ENCODE data around the gene VPS11. TPM values are rescaled to one million over a fixed set of nuclear protein-coding genes. Genes with fewer than 3 reads are reported as not detected.
A peak's percentile ranks its signal among the peaks of the same experiment; 100 is the strongest.

The VPS11 gene
- total and polyA plus RNA-seq, 10 of the 15 experiments (the other 5 are each of a cell fraction or from before 2014, with no cell fraction given): 15.8 to 26.4 (median 24.5) TPM

DNA sequence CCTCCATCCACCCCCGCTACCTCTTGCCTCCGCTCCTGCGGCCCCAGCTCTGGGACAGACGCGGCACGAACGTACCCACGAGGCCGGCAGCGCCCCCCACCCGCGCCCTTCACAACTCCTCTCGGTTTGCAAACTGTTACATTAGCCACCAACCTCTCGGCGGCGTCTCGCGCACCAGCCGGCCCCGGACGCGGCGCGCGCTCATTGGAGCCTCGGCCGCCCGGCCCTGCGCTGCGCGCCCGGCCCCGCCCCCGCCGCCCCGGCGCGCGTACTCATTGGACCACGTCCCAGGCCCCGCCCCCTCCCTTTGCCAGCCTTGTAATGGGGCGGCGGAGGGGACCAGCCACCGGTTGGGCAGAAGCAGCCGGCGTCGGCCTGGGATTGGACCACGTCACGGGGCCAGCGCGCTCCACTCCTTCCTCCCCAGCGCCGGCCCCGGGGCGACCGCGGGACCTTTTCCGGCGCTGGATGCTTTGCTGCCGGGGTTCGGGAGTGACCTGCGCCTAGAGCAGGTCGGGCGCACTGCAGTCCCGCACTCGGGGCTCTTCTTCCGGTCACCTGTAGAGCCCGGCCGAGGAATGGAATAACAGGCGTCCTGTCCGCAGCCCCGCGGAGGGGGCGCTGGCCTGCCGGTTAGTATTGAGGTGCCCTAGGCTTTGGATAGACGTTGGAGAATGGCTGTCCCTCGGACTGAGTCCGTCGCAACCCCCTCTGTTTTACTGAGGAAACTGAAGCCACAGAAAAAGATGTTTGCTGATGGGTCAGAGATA lies 10.4 kb upstream of the VPS11 start, which contains the start of gene HYOU1 (continued):
- TF ChIP-seq, protein P1, sequence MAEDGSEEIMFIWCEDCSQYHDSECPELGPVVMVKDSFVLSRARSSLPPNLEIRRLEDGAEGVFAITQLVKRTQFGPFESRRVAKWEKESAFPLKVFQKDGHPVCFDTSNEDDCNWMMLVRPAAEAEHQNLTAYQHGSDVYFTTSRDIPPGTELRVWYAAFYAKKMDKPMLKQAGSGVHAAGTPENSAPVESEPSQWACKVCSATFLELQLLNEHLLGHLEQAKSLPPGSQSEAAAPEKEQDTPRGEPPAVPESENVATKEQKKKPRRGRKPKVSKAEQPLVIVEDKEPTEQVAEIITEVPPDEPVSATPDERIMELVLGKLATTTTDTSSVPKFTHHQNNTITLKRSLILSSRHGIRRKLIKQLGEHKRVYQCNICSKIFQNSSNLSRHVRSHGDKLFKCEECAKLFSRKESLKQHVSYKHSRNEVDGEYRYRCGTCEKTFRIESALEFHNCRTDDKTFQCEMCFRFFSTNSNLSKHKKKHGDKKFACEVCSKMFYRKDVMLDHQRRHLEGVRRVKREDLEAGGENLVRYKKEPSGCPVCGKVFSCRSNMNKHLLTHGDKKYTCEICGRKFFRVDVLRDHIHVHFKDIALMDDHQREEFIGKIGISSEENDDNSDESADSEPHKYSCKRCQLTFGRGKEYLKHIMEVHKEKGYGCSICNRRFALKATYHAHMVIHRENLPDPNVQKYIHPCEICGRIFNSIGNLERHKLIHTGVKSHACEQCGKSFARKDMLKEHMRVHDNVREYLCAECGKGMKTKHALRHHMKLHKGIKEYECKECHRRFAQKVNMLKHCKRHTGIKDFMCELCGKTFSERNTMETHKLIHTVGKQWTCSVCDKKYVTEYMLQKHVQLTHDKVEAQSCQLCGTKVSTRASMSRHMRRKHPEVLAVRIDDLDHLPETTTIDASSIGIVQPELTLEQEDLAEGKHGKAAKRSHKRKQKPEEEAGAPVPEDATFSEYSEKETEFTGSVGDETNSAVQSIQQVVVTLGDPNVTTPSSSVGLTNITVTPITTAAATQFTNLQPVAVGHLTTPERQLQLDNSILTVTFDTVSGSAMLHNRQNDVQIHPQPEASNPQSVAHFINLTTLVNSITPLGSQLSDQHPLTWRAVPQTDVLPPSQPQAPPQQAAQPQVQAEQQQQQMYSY (CRISPR knock-in tag; IDR thresholded peaks at IDR 0.05): no peak
- TF ChIP-seq HDAC2 (IDR thresholded peaks at IDR 0.05) (no peak), HDGF (IDR thresholded peaks at IDR 0.05) (peak; percentile 85; the same call in 1 of the 2 replicates), RUNX3 (IDR thresholded peaks at IDR 0.05; ENCODE audit: low read length) (peak; percentile 43; the same call in 1 of the 2 replicates), JUND (IDR thresholded peaks at IDR 0.05; ENCODE audit: low read depth, low read length) (no peak), NR2F1 (conservative IDR thresholded peaks at IDR 0.05) (peak; percentile 78), TCF3 (IDR thresholded peaks at IDR 0.05; ENCODE audit: borderline replicate concordance, insufficient read depth, low read depth, low read length) (peak; percentile 66; the same call in 1 of the 2 replicates), RCOR1 (conservative IDR thresholded peaks at IDR 0.05; ENCODE audit: low read depth, low read length) (no peak), POLR2AphosphoS5 (IDR thresholded peaks at IDR 0.05; ENCODE audit: low read length) (peak; percentile 85), GABPA (IDR thresholded peaks at IDR 0.05; ENCODE audit: low read depth) (no peak), MYB (IDR thresholded peaks at IDR 0.05; ENCODE audit: borderline replicate concordance, low read depth, low read length) (no peak), LARP7 (IDR thresholded peaks at IDR 0.05) (no peak; the same call in 1 of the 2 replicates), STAT1 (conservative IDR thresholded peaks at IDR 0.05) (no peak), TARDBP (IDR thresholded peaks at IDR 0.05; ENCODE audit: borderline replicate concordance) (no peak), CREB1 (IDR thresholded peaks at IDR 0.05; ENCODE audit: low read depth) (peak; percentile 85), ZNF384 (IDR thresholded peaks at IDR 0.05; ENCODE audit: borderline replicate concordance, low read depth, low read length) (no peak), WRNIP1 (IDR thresholded peaks at IDR 0.05; ENCODE audit: borderline replicate concordance, low read depth, low read length) (no peak), IKZF2 (IDR thresholded peaks at IDR 0.05) (no peak), HDAC6 (IDR thresholded peaks at IDR 0.05; ENCODE audit: unreplicated experiment) (no peak), CHD1 (IDR thresholded peaks at IDR 0.05; ENCODE audit: low read depth, low read length) (0 out of 2 replicates have a peak, but pooled peaks have one; percentile 38), FOXK2 (IDR thresholded peaks at IDR 0.05) (peak; percentile 79)
- TF ChIP-seq, protein P2, sequence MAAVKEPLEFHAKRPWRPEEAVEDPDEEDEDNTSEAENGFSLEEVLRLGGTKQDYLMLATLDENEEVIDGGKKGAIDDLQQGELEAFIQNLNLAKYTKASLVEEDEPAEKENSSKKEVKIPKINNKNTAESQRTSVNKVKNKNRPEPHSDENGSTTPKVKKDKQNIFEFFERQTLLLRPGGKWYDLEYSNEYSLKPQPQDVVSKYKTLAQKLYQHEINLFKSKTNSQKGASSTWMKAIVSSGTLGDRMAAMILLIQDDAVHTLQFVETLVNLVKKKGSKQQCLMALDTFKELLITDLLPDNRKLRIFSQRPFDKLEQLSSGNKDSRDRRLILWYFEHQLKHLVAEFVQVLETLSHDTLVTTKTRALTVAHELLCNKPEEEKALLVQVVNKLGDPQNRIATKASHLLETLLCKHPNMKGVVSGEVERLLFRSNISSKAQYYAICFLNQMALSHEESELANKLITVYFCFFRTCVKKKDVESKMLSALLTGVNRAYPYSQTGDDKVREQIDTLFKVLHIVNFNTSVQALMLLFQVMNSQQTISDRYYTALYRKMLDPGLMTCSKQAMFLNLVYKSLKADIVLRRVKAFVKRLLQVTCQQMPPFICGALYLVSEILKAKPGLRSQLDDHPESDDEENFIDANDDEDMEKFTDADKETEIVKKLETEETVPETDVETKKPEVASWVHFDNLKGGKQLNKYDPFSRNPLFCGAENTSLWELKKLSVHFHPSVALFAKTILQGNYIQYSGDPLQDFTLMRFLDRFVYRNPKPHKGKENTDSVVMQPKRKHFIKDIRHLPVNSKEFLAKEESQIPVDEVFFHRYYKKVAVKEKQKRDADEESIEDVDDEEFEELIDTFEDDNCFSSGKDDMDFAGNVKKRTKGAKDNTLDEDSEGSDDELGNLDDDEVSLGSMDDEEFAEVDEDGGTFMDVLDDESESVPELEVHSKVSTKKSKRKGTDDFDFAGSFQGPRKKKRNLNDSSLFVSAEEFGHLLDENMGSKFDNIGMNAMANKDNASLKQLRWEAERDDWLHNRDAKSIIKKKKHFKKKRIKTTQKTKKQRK (IDR thresholded peaks at IDR 0.05; ENCODE audit: low read depth, low read length): no peak
- TF ChIP-seq, protein P3, sequence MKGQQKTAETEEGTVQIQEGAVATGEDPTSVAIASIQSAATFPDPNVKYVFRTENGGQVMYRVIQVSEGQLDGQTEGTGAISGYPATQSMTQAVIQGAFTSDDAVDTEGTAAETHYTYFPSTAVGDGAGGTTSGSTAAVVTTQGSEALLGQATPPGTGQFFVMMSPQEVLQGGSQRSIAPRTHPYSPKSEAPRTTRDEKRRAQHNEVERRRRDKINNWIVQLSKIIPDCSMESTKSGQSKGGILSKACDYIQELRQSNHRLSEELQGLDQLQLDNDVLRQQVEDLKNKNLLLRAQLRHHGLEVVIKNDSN (IDR thresholded peaks at IDR 0.05; ENCODE audit: borderline replicate concordance, extremely low read length, insufficient read depth, low read depth, low read length): no peak
- TF ChIP-seq, protein P4, sequence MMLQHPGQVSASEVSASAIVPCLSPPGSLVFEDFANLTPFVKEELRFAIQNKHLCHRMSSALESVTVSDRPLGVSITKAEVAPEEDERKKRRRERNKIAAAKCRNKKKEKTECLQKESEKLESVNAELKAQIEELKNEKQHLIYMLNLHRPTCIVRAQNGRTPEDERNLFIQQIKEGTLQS (IDR thresholded peaks at IDR 0.05; ENCODE audit: borderline replicate concordance, extremely low read depth, low read depth, low read length): no peak

All from GM12878 (cell line).